ENCODE measurements around the gene YLPM1.

Gene YLPM1

GRCh38 chr14:74866708-74867389 lies 103.7 kb downstream of the YLPM1 start:
- no peak overlapping the region for H3K4me3 ChIP-seq (ENCODE audit: low read length)
- no peak for DNase-seq (ENCODE audit: low read depth)
- TF ChIP-seq, protein P1, sequence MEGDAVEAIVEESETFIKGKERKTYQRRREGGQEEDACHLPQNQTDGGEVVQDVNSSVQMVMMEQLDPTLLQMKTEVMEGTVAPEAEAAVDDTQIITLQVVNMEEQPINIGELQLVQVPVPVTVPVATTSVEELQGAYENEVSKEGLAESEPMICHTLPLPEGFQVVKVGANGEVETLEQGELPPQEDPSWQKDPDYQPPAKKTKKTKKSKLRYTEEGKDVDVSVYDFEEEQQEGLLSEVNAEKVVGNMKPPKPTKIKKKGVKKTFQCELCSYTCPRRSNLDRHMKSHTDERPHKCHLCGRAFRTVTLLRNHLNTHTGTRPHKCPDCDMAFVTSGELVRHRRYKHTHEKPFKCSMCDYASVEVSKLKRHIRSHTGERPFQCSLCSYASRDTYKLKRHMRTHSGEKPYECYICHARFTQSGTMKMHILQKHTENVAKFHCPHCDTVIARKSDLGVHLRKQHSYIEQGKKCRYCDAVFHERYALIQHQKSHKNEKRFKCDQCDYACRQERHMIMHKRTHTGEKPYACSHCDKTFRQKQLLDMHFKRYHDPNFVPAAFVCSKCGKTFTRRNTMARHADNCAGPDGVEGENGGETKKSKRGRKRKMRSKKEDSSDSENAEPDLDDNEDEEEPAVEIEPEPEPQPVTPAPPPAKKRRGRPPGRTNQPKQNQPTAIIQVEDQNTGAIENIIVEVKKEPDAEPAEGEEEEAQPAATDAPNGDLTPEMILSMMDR (conservative IDR thresholded peaks at IDR 0.05; ENCODE audit: low read depth, low read length) = no peak

DNA sequence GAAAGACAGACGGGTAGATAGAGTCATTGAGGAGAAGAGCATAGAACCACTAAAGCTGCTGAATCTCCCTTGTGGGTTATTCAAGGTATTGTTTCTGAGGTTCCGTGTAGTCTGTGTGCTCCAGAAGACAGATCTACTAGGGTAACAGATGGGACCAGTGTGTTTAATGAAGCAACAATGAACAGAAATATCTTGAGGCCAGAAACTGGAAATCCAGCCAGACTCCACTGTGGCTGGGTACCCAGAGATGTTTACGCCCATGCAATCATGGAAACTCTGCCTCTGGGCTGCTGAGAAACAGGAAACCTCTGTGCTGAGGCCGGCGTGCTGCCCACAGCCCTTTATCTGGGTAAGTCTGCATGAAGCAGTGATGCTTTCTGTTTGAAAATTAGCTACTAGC lies 104.6 kb downstream of the YLPM1 start:
- no peak overlapping the region for H3K4me3 ChIP-seq (ENCODE audit: low read length)
- TF ChIP-seq, protein P1 (conservative IDR thresholded peaks at IDR 0.05; ENCODE audit: low read depth, low read length) = no peak
- DNase-seq (ENCODE audit: low read depth) = no peak

DNA sequence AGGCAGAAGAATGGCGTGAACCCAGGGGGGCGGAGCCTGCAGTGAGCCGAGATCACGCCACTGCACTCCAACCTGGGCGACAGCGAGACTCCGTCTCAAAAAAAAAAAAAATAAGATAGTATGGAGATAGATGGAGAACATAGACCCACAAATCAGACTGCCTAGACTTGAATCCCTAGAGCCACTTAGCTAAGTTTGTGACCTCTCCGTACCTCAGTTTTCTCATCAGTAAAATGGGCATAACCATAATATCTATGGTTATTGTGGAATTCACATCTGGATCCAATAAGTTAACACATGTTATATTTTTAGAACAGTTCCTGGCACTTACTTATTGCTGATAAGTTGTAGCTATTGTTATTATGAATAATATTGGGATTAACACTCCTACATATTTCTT lies 105.6 kb downstream of the YLPM1 start:
- no peak overlapping the region for H3K4me3 ChIP-seq (ENCODE audit: low read length)
- TF ChIP-seq, protein P1 (conservative IDR thresholded peaks at IDR 0.05; ENCODE audit: low read depth, low read length) = no peak
- no peak for DNase-seq (ENCODE audit: low read depth)

DNA sequence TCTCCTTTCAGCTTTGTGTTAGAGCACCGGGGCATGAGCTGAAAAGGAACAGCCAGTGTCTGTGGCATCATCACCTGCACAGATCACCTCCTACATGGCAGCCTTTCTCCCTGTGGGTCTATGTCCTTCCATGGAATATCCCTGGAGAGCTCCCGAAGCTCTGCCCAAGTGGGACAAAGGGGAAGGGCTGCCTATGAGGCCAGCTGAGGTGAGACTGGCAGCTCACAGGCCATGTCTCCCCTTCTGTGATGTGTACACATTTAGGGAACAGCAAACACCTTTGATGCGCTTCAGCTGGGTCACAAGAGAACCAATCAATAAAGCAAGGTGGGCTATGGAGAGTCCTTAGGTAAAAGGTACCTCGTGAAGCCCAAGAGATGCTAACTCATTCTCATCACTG lies 108.7 kb downstream of the YLPM1 start:
- DNase-seq (ENCODE audit: low read depth) = no peak
- no peak overlapping the region for H3K4me3 ChIP-seq (ENCODE audit: low read length)
- TF ChIP-seq, protein P1 (conservative IDR thresholded peaks at IDR 0.05; ENCODE audit: low read depth, low read length) = no peak

GRCh38 chr14:74875204-74875603 lies 112.1 kb downstream of the YLPM1 start:
- TF ChIP-seq, protein P1 (conservative IDR thresholded peaks at IDR 0.05; ENCODE audit: low read depth, low read length) = no peak
- H3K4me3 ChIP-seq (ENCODE audit: low read length) = no peak overlapping the region
- no peak for DNase-seq (ENCODE audit: low read depth)

GRCh38 chr14:74875941-74876913 lies 113.1 kb downstream of the YLPM1 start, which contains the start of gene PROX2:
TSS of gene PROX2 (minus strand) at chr14:74876145. CDS start at chr14:74863834, 12,311 bp downstream.
- TF ChIP-seq, protein P1 (conservative IDR thresholded peaks at IDR 0.05; ENCODE audit: low read depth, low read length) = no peak
- H3K4me3 ChIP-seq (ENCODE audit: low read length) = no peak within 1 kb of the TSS
- no peak for DNase-seq (ENCODE audit: low read depth)
